Measurements from ENCODE around the gene ZNF662. TPM values are rescaled to one million over a fixed set of nuclear protein-coding genes. Genes with fewer than 3 reads are reported as not detected.

ZNF662 gene
- total and polyA plus RNA-seq, 9 of the 15 experiments (the other 6 are each of a cell fraction or from before 2014, with no cell fraction given), result 0.07 to 0.55 (median 0.27) TPM

DNA sequence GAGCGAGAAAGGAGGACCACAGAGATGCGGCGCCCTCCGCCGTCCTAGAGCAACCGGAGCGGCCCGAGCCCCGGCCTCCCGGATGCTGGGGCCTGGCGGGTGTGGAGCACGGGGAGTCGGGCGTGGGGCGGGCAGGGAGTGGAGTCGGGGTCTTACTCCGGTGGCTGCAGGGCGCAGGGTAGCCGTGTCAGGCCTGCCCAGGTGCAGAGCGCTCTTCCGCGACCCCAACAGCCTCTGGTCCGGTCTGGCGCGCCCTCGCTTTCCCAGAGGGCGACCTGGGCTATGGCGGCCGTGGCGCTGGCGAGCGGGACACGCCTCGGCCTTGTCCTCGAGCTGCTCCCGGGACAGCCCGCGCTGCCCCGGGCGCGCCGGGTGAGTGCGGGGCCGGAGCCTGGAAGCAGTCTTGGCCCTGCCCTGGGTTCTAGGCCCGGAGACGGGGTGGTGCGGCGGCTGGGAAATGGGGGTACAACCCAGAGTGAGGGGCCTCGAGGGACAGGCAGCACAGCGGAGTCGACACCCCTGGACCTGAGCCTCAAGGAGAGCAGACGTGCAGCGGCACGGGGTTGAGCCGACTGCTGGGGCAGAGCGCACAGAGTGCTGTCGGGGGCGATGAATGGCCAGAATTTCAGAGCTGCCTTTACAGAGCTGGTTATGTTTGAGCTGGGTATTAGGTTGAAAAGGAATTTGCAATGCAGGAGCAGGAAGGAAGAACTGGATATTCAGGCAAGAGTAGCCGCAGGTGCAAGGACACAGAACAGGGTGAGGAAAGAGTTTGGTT is at the start of gene ZNF662 (continued):
- TF ChIP-seq, protein P1, sequence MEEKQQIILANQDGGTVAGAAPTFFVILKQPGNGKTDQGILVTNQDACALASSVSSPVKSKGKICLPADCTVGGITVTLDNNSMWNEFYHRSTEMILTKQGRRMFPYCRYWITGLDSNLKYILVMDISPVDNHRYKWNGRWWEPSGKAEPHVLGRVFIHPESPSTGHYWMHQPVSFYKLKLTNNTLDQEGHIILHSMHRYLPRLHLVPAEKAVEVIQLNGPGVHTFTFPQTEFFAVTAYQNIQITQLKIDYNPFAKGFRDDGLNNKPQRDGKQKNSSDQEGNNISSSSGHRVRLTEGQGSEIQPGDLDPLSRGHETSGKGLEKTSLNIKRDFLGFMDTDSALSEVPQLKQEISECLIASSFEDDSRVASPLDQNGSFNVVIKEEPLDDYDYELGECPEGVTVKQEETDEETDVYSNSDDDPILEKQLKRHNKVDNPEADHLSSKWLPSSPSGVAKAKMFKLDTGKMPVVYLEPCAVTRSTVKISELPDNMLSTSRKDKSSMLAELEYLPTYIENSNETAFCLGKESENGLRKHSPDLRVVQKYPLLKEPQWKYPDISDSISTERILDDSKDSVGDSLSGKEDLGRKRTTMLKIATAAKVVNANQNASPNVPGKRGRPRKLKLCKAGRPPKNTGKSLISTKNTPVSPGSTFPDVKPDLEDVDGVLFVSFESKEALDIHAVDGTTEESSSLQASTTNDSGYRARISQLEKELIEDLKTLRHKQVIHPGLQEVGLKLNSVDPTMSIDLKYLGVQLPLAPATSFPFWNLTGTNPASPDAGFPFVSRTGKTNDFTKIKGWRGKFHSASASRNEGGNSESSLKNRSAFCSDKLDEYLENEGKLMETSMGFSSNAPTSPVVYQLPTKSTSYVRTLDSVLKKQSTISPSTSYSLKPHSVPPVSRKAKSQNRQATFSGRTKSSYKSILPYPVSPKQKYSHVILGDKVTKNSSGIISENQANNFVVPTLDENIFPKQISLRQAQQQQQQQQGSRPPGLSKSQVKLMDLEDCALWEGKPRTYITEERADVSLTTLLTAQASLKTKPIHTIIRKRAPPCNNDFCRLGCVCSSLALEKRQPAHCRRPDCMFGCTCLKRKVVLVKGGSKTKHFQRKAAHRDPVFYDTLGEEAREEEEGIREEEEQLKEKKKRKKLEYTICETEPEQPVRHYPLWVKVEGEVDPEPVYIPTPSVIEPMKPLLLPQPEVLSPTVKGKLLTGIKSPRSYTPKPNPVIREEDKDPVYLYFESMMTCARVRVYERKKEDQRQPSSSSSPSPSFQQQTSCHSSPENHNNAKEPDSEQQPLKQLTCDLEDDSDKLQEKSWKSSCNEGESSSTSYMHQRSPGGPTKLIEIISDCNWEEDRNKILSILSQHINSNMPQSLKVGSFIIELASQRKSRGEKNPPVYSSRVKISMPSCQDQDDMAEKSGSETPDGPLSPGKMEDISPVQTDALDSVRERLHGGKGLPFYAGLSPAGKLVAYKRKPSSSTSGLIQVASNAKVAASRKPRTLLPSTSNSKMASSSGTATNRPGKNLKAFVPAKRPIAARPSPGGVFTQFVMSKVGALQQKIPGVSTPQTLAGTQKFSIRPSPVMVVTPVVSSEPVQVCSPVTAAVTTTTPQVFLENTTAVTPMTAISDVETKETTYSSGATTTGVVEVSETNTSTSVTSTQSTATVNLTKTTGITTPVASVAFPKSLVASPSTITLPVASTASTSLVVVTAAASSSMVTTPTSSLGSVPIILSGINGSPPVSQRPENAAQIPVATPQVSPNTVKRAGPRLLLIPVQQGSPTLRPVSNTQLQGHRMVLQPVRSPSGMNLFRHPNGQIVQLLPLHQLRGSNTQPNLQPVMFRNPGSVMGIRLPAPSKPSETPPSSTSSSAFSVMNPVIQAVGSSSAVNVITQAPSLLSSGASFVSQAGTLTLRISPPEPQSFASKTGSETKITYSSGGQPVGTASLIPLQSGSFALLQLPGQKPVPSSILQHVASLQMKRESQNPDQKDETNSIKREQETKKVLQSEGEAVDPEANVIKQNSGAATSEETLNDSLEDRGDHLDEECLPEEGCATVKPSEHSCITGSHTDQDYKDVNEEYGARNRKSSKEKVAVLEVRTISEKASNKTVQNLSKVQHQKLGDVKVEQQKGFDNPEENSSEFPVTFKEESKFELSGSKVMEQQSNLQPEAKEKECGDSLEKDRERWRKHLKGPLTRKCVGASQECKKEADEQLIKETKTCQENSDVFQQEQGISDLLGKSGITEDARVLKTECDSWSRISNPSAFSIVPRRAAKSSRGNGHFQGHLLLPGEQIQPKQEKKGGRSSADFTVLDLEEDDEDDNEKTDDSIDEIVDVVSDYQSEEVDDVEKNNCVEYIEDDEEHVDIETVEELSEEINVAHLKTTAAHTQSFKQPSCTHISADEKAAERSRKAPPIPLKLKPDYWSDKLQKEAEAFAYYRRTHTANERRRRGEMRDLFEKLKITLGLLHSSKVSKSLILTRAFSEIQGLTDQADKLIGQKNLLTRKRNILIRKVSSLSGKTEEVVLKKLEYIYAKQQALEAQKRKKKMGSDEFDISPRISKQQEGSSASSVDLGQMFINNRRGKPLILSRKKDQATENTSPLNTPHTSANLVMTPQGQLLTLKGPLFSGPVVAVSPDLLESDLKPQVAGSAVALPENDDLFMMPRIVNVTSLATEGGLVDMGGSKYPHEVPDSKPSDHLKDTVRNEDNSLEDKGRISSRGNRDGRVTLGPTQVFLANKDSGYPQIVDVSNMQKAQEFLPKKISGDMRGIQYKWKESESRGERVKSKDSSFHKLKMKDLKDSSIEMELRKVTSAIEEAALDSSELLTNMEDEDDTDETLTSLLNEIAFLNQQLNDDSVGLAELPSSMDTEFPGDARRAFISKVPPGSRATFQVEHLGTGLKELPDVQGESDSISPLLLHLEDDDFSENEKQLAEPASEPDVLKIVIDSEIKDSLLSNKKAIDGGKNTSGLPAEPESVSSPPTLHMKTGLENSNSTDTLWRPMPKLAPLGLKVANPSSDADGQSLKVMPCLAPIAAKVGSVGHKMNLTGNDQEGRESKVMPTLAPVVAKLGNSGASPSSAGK (IDR thresholded peaks at IDR 0.05), result peak; percentile 76; the same call in 1 of the 2 replicates
- TF ChIP-seq L3MBTL2 (IDR thresholded peaks at IDR 0.05), result peak; percentile 74; the same call in 1 of the 2 replicates
- TF ChIP-seq CHD4 (IDR thresholded peaks at IDR 0.05; ENCODE audit: insufficient read depth, insufficient replicate concordance, low read depth, low read length, poor library complexity, severe bottlenecking), result no peak
- TF ChIP-seq, protein P2, sequence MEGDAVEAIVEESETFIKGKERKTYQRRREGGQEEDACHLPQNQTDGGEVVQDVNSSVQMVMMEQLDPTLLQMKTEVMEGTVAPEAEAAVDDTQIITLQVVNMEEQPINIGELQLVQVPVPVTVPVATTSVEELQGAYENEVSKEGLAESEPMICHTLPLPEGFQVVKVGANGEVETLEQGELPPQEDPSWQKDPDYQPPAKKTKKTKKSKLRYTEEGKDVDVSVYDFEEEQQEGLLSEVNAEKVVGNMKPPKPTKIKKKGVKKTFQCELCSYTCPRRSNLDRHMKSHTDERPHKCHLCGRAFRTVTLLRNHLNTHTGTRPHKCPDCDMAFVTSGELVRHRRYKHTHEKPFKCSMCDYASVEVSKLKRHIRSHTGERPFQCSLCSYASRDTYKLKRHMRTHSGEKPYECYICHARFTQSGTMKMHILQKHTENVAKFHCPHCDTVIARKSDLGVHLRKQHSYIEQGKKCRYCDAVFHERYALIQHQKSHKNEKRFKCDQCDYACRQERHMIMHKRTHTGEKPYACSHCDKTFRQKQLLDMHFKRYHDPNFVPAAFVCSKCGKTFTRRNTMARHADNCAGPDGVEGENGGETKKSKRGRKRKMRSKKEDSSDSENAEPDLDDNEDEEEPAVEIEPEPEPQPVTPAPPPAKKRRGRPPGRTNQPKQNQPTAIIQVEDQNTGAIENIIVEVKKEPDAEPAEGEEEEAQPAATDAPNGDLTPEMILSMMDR (IDR thresholded peaks at IDR 0.05 in 2 of 3, conservative IDR thresholded peaks at IDR 0.05 in 1 of 3; ENCODE audit: insufficient read depth in 2 of 3, low read depth in 1 of 3, low read length in 3 of 3), result no peak
- TF ChIP-seq NFRKB (IDR thresholded peaks at IDR 0.05; ENCODE audit: low read depth), result no peak
- peak; percentile 30; the same call in 1 of the 2 replicates for TF ChIP-seq GABPA (tag; conservative IDR thresholded peaks at IDR 0.05; ENCODE audit: low read depth)
- TF ChIP-seq MTA2 (IDR thresholded peaks at IDR 0.05; ENCODE audit: low read depth), result no peak
- peak; percentile 46; the same call in 1 of the 2 replicates for TF ChIP-seq POLR2G (IDR thresholded peaks at IDR 0.05; ENCODE audit: low read depth, low read length)
- no peak for TF ChIP-seq ZNF764 (CRISPR knock-in tag; IDR thresholded peaks at IDR 0.05; ENCODE audit: low read depth)
- peak; percentile 30; the same call in 1 of the 2 replicates for TF ChIP-seq PHF8 (IDR thresholded peaks at IDR 0.05; ENCODE audit: borderline replicate concordance, low read length)
- 0 out of 2 replicates have a peak, but pooled peaks have one; percentile 33 for TF ChIP-seq E2F3 (CRISPR knock-in tag; IDR thresholded peaks at IDR 0.05)

Data from K562 (cell line).